K562 (cell line): ENCODE data around the gene MTHFSD.

ENCODE experiments used
- CREB1 ChIP-seq, 2 experiments: sonication (generic) in 1 of 2; formaldehyde crosslinking in 1 of 2; IDR thresholded peaks; 2 replicates each; pipeline versions ENCODE4 v1.6.1 to v1.8.0; 2012 to 2022; ENCODE audit warnings: inconsistent platforms in 1 of 2, mild to moderate bottlenecking in 1 of 2, missing genetic modification reagents in 1 of 2, moderate library complexity in 1 of 2
- DMBX1 ChIP-seq: fragments of 250-450 bp; sonication (Bioruptor Pico); IDR thresholded peaks from 2 replicates; pipeline ENCODE4 v1.8.0; 2022; ENCODE audit warnings: inconsistent platforms, mild to moderate bottlenecking, moderate library complexity, borderline replicate concordance
- MXI1 ChIP-seq: IDR thresholded peaks from 2 replicates; pipeline ENCODE4 v1.6.1; 2011; ENCODE audit warnings: low read depth, mild to moderate bottlenecking, improper control_type of control experiment, low read length
- POLR2AphosphoS5 ChIP-seq: IDR thresholded peaks from 2 replicates; pipeline ENCODE4 v1.6.1; 2011; ENCODE audit warnings: mild to moderate bottlenecking, low read depth, low read length, moderate library complexity; ENCODE audit not compliant: control insufficient read depth, insufficient read depth
- ZNF24 ChIP-seq: fragments of 450-650 bp; IDR thresholded peaks from 2 replicates; pipeline ENCODE4 v1.6.1; 2016
- TF ChIP-seq, protein P1 (sequence below), 3 experiments: IDR thresholded peaks in 2 of 3; conservative IDR thresholded peaks in 1 of 3; 2 replicates each; pipeline ENCODE4 v1.5.1; 2011 to 2012; ENCODE audit warnings: low read length in 3 of 3, mild to moderate bottlenecking in 3 of 3, control low read depth in 2 of 3, improper control_type of control experiment in 1 of 3, inconsistent platforms in 1 of 3, low read depth in 1 of 3, mixed read lengths in 1 of 3, moderate library complexity in 1 of 3; ENCODE audit not compliant: insufficient read depth in 2 of 3
- TF ChIP-seq, protein P2 (sequence below): conservative IDR thresholded peaks from 2 replicates; pipeline ENCODE4 v1.6.1; 2011; ENCODE audit warnings: low read depth, mild to moderate bottlenecking, low read length; ENCODE audit not compliant: control insufficient read depth

DNA sequence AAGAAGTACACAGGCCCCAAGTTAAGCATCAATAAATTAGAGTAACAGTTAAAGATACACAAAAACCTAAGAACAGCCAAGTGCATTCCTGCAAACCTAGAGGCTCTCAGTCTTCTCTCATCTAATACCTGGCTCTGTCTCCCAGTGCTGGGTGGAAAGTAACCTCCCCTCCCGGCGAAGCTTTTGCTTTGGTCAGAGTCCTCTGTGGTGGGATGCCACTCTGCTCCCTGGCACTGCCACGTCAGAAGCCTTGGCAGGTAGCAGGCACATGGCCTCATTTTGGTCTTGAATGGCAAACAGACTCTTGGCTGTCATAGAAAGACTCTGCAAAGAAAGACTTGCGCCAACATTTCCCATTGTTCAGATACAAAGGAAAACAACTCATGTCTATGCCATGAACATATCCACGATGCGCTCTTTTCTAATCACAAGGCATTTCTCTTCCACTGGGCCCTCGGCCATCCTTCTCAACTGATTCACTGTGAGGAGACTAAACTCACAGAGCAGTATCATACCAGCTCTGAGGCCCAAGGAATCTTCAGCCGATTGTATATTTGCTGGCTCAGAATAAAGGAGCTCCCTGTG is 21.2 kb downstream of the MTHFSD start:
- no peak for TF ChIP-seq MXI1
- no peak for TF ChIP-seq ZNF24
- no peak for TF ChIP-seq DMBX1
- TF ChIP-seq, protein P1, sequence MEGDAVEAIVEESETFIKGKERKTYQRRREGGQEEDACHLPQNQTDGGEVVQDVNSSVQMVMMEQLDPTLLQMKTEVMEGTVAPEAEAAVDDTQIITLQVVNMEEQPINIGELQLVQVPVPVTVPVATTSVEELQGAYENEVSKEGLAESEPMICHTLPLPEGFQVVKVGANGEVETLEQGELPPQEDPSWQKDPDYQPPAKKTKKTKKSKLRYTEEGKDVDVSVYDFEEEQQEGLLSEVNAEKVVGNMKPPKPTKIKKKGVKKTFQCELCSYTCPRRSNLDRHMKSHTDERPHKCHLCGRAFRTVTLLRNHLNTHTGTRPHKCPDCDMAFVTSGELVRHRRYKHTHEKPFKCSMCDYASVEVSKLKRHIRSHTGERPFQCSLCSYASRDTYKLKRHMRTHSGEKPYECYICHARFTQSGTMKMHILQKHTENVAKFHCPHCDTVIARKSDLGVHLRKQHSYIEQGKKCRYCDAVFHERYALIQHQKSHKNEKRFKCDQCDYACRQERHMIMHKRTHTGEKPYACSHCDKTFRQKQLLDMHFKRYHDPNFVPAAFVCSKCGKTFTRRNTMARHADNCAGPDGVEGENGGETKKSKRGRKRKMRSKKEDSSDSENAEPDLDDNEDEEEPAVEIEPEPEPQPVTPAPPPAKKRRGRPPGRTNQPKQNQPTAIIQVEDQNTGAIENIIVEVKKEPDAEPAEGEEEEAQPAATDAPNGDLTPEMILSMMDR (IDR thresholded peaks at IDR 0.05 in 2 of 3, conservative IDR thresholded peaks at IDR 0.05 in 1 of 3; ENCODE audit: insufficient read depth in 2 of 3, low read depth in 1 of 3, low read length in 3 of 3) = no peak
- TF ChIP-seq, protein P2, sequence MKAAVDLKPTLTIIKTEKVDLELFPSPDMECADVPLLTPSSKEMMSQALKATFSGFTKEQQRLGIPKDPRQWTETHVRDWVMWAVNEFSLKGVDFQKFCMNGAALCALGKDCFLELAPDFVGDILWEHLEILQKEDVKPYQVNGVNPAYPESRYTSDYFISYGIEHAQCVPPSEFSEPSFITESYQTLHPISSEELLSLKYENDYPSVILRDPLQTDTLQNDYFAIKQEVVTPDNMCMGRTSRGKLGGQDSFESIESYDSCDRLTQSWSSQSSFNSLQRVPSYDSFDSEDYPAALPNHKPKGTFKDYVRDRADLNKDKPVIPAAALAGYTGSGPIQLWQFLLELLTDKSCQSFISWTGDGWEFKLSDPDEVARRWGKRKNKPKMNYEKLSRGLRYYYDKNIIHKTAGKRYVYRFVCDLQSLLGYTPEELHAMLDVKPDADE = no peak
- TF ChIP-seq CREB1 (IDR thresholded peaks at IDR 0.05) = no peak
- TF ChIP-seq CREB1 (CRISPR knock-in tag; IDR thresholded peaks at IDR 0.05) = no peak
- TF ChIP-seq POLR2AphosphoS5 = no peak
